Daoy (cell line): ENCODE data around the gene FABP7. TPM values are rescaled to one million over a fixed set of nuclear protein-coding genes. Genes with fewer than 3 reads are reported as not detected.

Experiments
- DNase-seq: peaks from one replicate; pipeline ENCODE4 v3.0.0-alpha.2; 2015; ENCODE audit warnings: low read depth
- total RNA-seq: library from RNA; depleted of rRNA; stranded (reverse); fragments of >200 nt; shearing (Covaris generic); gene quantifications from 2 replicates; pipeline ENCODE4 v1.2.3, GENCODE V29; 2014

FABP7 gene
- total RNA-seq, 1 experiment from 2014 or later = not detected

DNA sequence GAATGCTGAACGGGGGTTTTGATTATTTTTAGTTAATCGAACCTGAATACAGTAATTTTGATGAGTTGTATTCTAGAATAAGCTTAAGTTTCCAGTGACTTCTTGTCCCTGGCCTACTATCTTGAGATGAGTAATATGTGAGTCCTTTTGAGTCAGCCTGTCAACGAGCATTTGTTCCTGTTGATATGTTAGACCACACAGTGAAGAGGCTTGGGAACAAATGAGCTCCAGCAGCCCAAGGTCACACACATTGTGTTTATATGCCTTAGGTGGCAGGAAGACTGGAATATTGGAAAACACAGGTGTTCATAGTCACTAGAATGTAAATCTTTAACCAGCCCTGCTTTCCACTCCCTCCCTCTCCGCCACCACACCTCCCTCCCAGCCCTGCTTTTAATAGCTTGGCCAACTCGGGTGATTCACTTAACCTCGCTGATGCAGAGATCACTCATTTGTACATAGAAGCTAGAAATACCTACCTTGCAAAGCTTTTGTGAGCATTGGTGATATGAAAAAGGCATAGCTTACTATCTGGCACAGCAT, 18.7 kb downstream of the FABP7 start:
- peak; percentile 79 for DNase-seq

DNA sequence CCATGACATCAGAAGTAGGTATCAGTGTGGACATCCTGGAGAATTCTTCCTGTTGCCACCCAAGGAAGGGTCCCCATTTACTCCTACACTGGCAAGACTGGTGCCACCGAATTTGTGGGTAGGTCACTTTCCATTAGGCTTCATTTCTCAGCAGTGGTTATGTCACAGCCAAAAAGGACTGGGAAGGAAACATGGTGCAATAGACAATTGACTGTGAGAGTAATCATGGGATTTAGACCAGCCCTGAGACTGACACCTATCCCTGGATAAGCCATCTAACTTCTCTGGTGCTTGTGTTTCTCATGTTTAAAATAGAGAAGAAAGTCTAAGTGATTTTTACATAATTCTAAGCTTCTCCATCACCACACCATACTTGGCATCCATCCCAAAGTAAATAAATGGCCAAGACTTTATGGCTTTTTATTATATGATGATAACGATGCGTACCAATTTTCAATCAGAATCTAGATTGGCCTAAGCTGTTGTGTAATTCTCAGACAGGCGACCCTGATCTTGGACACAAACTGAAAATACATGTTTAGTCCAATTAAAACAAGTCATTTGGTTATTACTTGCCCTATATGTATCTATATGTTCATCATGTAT, 19.7 kb downstream of the FABP7 start:
- no peak for DNase-seq

DNA sequence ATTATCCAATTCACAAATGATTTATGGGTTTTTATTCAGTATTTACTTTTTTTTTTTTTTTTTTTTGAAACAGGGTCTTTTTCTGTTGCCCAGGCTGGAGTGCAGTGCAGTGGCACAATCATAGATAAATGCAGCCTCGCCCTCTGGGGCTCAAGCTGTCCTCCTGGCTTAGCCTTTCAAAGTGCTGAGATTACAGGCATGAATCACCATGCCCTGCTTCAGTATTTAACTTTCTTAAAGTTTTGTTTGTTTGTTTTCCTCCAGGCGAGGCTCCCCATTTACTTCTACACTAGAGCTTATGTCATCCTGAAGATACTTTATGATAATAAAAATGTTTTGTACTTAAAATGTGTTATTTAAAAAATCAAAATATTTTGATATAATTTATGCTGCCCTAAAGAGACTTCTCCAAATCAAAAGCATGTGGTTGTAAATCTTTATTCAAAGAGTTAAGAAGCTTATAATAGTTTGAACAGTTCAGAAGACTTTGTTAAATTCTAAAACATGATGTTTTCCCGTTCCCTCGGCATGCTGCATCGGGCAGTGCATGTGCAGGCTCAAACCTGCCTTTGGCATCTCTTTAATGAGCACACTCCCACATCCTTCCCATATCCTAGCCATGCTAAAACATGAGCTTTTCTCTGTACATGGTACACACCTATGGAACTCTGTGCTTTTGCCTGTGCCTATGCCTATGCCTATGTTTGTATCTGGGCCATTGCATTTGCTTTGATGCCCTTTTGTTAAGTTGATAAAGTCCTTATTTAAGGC, 20.6 kb downstream of the FABP7 start:
- DNase-seq = peak; percentile 38

DNA sequence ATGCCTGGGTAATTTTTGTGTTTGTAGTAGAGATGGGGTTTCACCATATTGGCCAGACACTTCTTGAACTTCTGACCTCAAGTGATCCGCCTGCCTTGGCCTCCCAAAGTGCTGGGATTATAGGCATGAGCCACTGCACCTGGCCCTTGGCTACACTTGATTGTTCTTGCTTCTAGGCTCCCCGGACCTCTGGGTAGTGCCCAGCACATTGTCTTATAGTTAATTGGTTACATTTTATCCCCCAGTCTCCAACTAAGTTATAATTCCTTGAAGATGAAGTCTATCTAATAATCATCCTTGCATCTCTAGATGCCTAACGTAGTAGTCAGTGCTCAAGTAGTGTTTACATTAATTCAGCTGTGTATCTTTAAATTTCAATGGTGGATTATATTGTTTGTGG, 21.4 kb downstream of the FABP7 start:
- DNase-seq = no peak

DNA sequence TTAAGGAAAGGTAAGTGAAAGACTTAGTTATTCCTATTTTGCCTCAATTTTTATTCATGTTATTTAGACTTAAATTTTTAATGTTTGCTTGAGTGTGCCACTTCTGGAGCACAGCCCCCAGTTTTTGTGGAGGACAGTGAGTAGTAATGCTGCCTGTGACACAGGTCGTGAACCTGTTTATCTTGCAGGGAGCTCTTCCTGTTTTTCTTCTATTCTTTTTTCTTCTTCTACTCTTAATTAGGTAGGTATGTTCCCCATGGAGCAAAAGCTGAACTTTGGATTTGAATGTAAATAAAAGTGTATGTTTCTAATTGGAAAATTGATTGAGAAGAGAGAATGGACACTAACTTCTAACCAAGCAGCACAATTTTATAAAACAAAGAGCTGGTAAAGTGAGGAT, 21.9 kb downstream of the FABP7 start:
- DNase-seq = no peak

DNA sequence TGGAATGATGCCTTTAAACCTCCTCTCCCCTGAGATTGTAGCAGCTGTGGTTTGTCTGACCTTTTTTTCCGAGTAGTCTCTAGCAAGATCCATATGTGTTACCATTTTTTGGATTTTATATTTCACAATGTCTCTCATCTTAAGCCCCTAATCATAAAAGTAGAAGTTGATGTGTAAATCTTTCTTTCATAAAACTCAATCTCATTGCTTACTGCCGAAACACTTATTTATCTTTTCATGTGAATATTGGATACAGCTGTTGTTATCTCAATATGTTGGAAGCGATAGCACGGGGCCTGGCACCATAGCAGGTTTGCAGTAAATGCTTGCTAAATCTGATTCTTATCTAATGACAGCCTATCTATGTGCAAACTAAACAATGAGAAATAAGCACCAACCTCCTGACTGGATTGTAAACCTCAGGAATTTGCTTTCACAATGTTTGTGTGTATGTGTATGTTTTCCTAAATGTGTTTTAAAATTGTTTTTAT, 23.7 kb downstream of the FABP7 start:
- DNase-seq = no peak

DNA sequence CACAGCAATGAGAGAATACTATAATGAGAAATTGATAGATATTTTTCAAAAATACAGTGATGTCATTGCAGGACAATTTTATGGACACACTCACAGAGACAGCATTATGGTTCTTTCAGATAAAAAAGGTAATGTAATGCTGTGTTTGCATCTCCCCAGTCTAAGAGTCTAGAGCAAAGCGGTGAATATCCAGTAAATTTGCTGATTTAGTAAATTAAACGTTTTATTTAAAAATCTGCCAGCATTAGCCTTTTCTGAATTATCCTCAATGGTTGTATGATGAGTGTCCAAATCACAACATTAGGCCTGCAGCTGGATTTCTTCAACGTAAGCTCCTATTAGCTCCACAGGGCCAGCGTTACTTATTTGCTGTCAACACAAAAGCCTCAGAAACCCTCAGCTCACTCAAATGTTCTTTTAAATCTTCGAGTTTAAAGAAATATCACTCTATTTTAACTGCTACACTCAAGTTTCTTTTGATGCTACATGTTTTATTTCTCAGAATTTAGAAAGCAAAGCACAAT, 25.5 kb downstream of the FABP7 start:
- DNase-seq = no peak

DNA sequence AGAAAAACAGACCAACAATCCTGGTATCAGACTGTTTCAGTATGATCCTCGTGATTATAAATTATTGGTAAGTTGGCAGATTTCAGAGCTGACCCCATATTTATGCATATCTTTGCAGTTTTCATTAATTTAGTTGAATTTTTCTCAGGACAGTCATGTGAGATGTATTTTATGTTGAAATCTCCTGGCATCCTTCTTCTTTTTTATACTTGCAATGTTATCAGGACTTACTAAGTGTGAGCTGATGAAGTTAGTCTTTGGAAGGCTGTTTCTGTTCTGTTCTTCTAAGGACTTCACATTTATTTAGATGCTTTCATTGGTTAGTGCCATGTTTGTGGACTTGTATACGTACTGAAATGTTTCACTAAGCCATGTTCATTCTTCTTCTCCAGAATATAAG, 26.8 kb downstream of the FABP7 start:
- DNase-seq = no peak

DNA sequence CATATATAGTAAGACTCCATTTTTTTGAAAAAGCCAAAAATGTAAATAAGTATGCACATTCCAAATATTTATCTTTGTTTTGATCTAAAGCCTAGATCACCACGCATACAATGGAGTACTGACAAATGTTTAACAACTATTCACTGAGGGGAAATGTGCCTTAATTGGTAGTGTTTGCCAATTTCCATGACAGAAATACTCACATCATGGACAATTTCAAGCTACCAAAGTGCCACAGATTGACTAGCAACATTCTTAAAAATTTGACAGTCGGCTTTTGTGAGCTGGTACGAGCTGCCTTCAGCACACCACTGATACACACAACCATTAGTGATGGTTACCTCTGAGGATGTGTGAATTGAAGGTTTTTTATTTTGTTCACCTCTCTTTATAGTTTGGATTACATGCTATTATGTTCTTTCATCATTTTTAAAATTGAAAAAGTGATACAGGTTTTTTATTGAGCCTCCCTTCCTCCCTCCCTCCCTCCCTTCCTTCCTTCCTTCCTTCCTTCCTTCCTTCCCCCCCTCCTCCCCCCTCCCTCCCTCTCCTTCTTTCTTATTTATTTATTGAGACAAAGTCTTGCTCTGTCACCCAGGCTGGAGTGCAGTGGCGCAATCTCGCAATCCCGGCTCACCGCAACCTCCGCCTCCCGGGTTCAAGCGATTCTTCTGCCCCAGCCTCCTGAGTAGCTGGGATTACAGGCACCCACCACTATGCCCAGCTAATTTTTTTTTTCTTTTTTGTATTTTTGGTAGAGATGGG, 28.8 kb downstream of the FABP7 start:
- no peak for DNase-seq

DNA sequence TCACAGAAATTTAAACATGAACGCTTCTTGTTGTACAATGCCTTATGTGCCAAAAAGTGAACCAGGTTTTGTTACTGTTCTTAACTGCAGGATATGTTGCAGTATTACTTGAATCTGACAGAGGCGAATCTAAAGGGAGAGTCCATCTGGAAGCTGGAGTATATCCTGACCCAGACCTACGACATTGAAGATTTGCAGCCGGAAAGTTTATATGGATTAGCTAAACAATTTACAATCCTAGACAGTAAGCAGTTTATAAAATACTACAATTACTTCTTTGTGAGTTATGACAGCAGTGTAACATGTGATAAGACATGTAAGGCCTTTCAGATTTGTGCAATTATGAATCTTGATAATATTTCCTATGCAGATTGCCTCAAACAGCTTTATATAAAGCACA, 29.5 kb downstream of the FABP7 start:
- no peak for DNase-seq

DNA sequence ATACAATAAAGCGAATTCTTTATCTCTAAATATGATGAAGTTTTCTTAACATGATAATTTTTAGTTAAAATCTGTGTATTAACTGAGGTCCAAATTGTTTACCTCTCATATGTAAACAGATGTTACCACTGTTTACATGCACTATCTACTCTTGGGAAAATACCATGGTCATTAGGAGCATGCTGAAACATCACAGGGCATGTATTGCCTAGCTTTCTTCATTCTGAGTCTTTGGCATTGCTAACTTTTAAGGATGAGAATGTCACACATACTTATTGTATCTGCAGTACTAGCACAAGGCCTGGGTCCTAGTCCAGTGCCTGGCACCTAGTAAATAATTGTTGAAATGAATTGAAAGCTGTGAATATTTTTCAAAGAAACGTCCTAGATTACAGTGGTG, 30.2 kb downstream of the FABP7 start:
- DNase-seq = no peak

DNA sequence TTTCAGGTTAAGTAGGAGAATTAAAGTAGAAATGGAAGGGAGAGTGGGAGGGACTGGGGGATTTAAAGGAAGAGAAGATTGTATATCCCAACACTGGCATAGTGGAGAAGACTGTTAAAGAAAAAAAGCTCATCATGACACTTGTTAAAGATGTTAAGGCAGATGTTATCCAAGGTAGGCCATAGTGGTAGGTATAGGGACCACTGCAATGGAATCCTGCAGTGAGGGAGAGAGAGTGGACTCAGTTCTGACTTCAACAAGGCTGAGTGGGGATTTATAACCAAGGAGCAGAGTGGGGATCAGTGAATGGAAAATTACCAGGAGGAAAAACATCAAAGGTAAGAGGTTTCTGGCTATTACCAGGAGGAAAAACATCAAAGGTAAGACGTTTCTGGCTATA, 30.7 kb downstream of the FABP7 start:
- DNase-seq = no peak

DNA sequence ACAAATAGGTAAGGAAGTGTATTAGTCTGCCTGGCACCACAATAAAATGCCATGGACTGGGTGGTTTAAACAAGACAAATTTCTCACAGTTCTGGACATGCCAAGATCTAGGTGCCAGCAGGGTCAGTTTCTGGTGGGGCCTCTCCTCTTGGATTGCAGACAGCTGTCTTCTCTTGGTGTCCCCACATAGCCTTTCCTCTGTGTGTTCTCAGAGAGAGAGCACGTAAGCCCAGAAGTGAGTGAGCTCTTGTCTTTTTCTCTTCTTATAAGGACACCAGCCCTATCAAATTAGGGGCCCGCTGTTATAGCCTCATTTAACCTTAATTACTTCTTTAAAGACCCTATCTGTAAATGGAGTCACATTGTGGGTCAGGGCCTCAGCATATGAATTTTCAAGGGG, 37.8 kb downstream of the FABP7 start:
- no peak for DNase-seq

DNA sequence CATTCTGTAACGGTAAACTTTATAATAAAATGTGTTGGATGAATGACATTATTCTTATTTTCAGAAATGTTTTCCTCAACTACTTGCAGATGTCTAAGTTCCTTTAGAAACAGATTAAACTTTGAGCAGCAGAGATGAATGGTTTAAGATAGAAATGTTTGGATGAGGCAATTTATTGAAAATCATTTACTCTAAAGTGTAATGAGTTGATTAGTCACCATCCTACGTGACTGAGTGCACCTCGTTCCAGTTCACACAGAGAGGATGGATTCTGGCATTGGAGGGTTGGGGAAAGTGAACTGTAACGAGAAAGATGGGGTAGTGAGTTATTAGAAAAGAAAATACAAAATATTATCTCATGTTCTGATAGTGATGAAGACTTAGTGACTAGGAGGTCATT, 38.2 kb downstream of the FABP7 start:
- DNase-seq = no peak

DNA sequence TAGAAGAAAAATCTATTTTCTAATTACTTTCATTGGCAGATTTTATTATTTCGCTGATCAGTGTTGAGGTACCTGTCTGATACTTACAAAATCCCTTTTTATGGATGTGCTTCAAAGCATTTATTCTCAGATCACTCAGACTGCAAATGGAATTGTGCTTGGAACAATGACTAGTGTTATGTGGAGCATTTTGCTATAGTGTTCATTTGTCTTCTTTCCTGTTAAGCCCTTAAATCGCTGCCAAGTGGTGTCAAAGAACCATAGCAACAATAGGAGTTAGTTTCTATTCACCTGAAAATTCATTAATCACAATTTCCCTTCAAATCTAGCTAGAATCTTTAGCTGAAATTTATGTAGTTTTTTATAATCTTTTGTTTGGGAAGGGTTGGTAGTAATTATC, 39.4 kb downstream of the FABP7 start:
- no peak for DNase-seq

DNA sequence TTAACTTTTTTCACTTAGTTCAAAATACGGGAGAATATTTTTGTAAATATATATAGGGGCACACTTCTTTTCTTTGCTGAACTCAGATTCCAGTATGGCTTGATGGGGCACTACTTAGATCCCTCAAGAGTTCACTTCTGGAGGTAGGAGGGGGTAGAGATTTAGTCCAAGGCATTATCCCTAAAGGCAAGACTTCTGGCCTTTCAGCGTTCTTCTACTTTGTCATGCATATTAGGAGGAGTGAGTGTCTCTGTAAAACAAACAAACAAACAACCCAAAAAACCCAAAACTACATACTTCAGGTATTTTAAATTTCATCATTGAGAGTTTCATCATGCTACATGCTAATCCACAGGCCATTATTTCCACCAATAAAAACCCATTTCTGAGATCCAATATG, 41.6 kb downstream of the FABP7 start:
- DNase-seq = no peak

DNA sequence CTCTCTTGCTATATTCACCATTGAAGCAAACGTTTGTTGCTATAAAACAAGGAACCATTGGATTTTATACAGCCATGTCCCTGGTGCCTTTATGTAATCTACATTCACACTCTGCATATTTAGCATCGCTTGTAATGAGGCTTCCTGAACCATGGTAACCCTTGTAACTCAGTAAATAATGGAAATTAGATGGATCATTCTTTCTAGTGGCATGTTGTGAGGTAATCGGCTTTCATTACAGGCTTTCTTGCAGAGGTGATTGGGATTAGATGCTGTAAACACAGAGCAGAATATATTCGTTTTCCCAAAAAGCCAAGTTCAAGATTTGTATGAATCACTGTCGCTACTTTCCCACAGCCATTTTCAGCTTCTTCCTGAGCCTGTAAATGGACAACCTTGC, 45.6 kb downstream of the FABP7 start:
- DNase-seq = no peak

DNA sequence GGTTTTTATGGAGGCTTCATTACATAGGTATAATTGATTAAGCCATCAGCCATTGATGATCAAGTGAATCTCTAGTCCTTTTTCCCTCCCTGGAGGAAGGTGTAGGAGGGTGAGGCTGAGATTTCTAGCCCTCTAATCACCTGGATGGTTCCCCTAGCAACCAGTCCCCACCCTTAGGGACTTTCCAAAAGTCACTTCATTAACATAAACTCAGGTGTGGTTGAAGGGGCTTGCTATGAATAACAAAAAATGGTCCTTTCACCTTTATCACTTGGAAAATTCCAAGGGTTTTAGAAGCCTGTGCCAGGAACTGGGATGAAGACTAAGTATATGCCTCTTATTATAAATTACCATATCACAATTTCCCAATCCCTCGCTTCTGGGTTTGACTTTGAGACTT, 49.9 kb downstream of the FABP7 start:
- DNase-seq = no peak

DNA sequence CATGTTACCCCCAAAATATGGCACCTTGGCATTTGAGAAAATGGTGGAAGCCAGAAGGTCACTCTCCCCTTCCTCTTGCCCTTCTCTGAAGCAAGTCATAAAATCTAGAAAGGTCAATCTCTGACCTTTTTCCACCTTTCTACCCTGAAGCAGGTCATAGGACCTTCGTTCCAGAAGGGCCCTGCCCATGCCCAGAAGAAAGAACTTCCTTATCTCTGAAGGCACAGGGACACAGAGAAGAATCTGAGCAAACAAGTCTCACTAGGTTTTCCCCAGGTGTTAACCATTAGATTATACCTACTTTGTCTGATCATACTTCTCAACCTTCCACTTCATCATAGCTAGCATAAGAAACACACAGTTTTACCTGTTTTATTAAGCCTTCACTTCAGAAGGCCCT, 52.0 kb downstream of the FABP7 start:
- no peak for DNase-seq

DNA sequence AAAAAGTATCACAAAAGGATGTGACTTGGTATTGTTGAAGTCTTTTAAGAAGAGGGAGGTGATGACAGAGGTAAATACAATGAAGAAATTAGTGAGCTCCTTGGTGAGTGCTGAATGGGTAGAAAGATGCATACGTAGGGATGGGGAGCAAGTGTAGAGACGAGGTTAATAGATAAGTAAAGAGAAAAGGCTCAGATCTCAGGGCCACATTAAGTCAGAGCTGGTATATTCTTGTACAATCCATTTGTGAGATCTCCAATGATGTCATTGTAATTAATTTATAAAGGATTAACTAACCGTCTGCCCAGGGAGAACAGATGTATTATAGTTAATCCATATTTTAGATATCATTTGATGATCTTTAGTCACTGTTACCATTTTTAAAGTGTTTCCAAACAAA, 52.9 kb downstream of the FABP7 start:
- DNase-seq = no peak

DNA sequence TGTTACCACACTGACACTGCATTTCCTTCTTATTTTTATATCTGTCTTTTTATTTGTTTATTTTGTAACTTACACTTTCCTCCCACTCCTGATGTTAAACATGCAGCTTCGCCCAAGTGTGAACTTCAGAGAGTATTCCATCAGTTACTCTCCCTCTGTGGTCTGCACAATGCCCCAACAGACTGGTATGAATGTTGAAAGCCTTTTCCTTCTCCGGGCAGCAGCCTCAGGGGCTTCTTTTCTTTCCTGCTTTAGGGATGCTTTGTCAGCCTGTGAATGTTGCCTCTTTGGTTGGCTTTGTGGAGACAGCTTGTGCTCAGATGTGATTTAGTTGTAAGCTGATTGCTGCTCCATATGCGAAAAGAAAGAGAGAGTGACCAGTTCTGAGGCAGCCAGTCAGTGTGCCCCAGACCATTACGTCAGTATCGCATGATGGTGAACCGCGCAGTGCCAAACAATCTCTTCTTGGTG, 53.5 kb downstream of the FABP7 start:
- peak; percentile 10 for DNase-seq
